ENCODE data around the gene MEGF11.

- TF ChIP-seq POLR2A (IDR thresholded peaks at IDR 0.05) = no peak
- no peak for TF ChIP-seq CTCF (IDR thresholded peaks at IDR 0.05)
Observed at GRCh38 chr15:66189291-66189690, 64.3 kb downstream of the MEGF11 start.

Measured in right lobe of liver (tissue), 4 donors.